OCI-LY7 (cell line): Measurements from ENCODE around the gene OXCT2.
"Not testable (repeated sequence)": the region's sequence is repeated elsewhere in the genome, so short reads cannot be mapped to it uniquely, and the experiment has no call there.

Experiments
- CTCF ChIP-seq: fragments of 200-600 bp; sonication (generic); conservative IDR thresholded peaks from 2 replicates; pipeline ENCODE4 v1.5.1; 2014; ENCODE audit warnings: mild to moderate bottlenecking, antibody characterized with exemption, low read length, moderate library complexity, mixed read lengths
- EZH2phosphoT487 ChIP-seq: fragments of 200-600 bp; sonication (generic); IDR thresholded peaks from 2 replicates; pipeline ENCODE4 v1.6.1; 2018; ENCODE audit warnings: low read depth, borderline replicate concordance, mild to moderate bottlenecking, mixed run types, antibody characterized with exemption, low read length, moderate library complexity, mixed read lengths

- TF ChIP-seq CTCF, EZH2phosphoT487: not testable (repeated sequence)
Measured at GRCh38 chr1:39763619-39764374, 7.4 kb downstream of the OXCT2 start.
